Endothelial cell of umbilical vein (primary cell): ENCODE measurements around the gene RPEL1. TPM values are rescaled to one million over a fixed set of nuclear protein-coding genes. Genes with fewer than 3 reads are reported as not detected.
"Not testable (repeated sequence)": the region's sequence is repeated elsewhere in the genome, so short reads cannot be mapped to it uniquely, and the experiment has no call there.

Experiments
- BruUV-seq: library from RNA; stranded (reverse); fragments of 400-500 nt; replicated peaks from 2 replicates; lab custom pipeline; 2021; lab: Mats Ljungman, UMichigan
- CTCF ChIA-PET: fragments of 300-600, 350-600 bp; sonication (Branson Sonifier 250); formaldehyde crosslinking; loops from one replicate; lab custom pipeline; 2021; ENCODE audit warnings: antibody characterized with exemption, inconsistent platforms; lab: Charles Lee
- POLR2A ChIA-PET: fragments of 300-600, 350-600 bp; sonication (Branson Sonifier 250); formaldehyde crosslinking; loops from one replicate; lab custom pipeline; 2021; ENCODE audit warnings: antibody characterized with exemption, inconsistent platforms; lab: Charles Lee
- DNase-seq: peaks from one replicate; pipeline ENCODE4 v3.0.0-alpha.2; 2011; ENCODE audit warnings: low read depth, low spot score
- FAIRE-seq: peaks from 2 replicates; lab custom pipeline; 2011; peaks lifted over from hg19 to GRCh38; lab: Jason Lieb, UNC
- H2AFZ ChIP-seq: 2 replicates; pipeline ENCODE4 v1.6.0; 2012; ENCODE audit warnings: low read depth, low read length, control low read depth, inconsistent platforms
- H3K27ac ChIP-seq: 2 replicates; pipeline ENCODE4 v1.5.1; 2011; ENCODE audit warnings: low read depth, mild to moderate bottlenecking, control low read depth, low read length, moderate library complexity; ENCODE audit not compliant: insufficient read depth
- H3K27me3 ChIP-seq, 2 experiments: 2 replicates each; pipeline versions ENCODE4 v1.6.0 to v1.6.1; 2011; ENCODE audit warnings: low read length in 2 of 2, mixed read lengths in 1 of 2; ENCODE audit not compliant: control insufficient read depth in 2 of 2, insufficient read depth in 2 of 2
- H3K36me3 ChIP-seq, 2 experiments: 2 replicates in 1 of 2; 3 replicates in 1 of 2; pipeline ENCODE4 v1.5.1; 2011; ENCODE audit warnings: low read length in 2 of 2, mild to moderate bottlenecking in 1 of 2, moderate library complexity in 1 of 2; ENCODE audit not compliant: control insufficient read depth in 2 of 2, insufficient read depth in 2 of 2; ENCODE audit errors: extremely low read depth in 1 of 2
- H3K4me1 ChIP-seq: 3 replicates; pipeline ENCODE4 v1.5.1; 2011; ENCODE audit warnings: mild to moderate bottlenecking, low read length; ENCODE audit not compliant: control insufficient read depth, insufficient read depth; ENCODE audit errors: extremely low read depth
- H3K4me2 ChIP-seq: 2 replicates; pipeline ENCODE4 v1.6.1; 2011; ENCODE audit warnings: low read length, control low read depth, mixed read lengths; ENCODE audit not compliant: insufficient read depth
- H3K4me3 ChIP-seq, 3 experiments: fragments of 200-600 bp in 1 of 3; sonication (generic), shearing (Covaris generic) in 1 of 3; replicated peaks in 1 of 3; 2 replicates each; pipeline ENCODE4 v1.5.1; 2011 to 2016; ENCODE audit warnings: control low read depth in 3 of 3, low read length in 3 of 3, mild to moderate bottlenecking in 2 of 3, inconsistent platforms in 1 of 3, low read depth in 1 of 3, moderate library complexity in 1 of 3; ENCODE audit not compliant: insufficient read depth in 1 of 3
- H3K79me2 ChIP-seq: 2 replicates; pipeline ENCODE4 v1.6.0; 2012; ENCODE audit warnings: low read length, inconsistent platforms; ENCODE audit not compliant: control insufficient read depth, insufficient read depth
- H3K9ac ChIP-seq: replicated peaks from 2 replicates; pipeline ENCODE3; 2011; ENCODE audit warnings: low read length, control low read depth; ENCODE audit not compliant: insufficient read depth; ENCODE audit errors: extremely low read depth
- H3K9me1 ChIP-seq: replicated peaks from 3 replicates; pipeline ENCODE4 v1.6.0; 2011; ENCODE audit warnings: mild to moderate bottlenecking, low read length; ENCODE audit not compliant: control insufficient read depth, insufficient read depth; ENCODE audit errors: extremely low read depth
- H3K9me3 ChIP-seq: replicated peaks from 2 replicates; pipeline ENCODE4 v1.5.1; 2012; ENCODE audit warnings: low read length, inconsistent platforms; ENCODE audit not compliant: control insufficient read depth, insufficient read depth
- H4K20me1 ChIP-seq: replicated peaks from 2 replicates; pipeline ENCODE3; 2011; ENCODE audit warnings: mild to moderate bottlenecking, low read length; ENCODE audit not compliant: control insufficient read depth, insufficient read depth; ENCODE audit errors: extremely low read depth
- CTCF ChIP-seq, 2 donors: IDR thresholded peaks; 1 replicate in 1 of 2; 2 replicates in 1 of 2; pipeline ENCODE4 v1.5.1; 2011; ENCODE audit warnings: low read length in 2 of 2, mild to moderate bottlenecking in 2 of 2, moderate library complexity in 2 of 2, control low read depth in 1 of 2, inconsistent platforms in 1 of 2, low read depth in 1 of 2; ENCODE audit not compliant: insufficient read depth in 1 of 2; ENCODE audit errors: extremely low read depth in 1 of 2
- EZH2 ChIP-seq: IDR thresholded peaks from 2 replicates; pipeline ENCODE4 v1.6.1; 2012; ENCODE audit warnings: borderline replicate concordance, low read depth, mild to moderate bottlenecking, moderate library complexity, low read length, inconsistent platforms; ENCODE audit not compliant: severe bottlenecking
- FOS ChIP-seq: IDR thresholded peaks from 2 replicates; pipeline ENCODE4 v1.6.1; 2011; ENCODE audit warnings: mild to moderate bottlenecking, low read length, moderate library complexity, borderline replicate concordance; ENCODE audit not compliant: insufficient read depth
- GATA2 ChIP-seq: IDR thresholded peaks from 2 replicates; pipeline ENCODE4 v1.7.0; 2011; ENCODE audit warnings: low read depth, mild to moderate bottlenecking, moderate library complexity, mixed read lengths, low read length; ENCODE audit not compliant: insufficient read length, insufficient read depth
- JUN ChIP-seq: IDR thresholded peaks from 2 replicates; pipeline ENCODE4 v1.6.1; 2011; ENCODE audit warnings: borderline replicate concordance, low read depth; ENCODE audit not compliant: insufficient read length, insufficient read depth
- MAX ChIP-seq: IDR thresholded peaks from 2 replicates; pipeline ENCODE4 v1.6.1; 2011; ENCODE audit not compliant: insufficient read depth, insufficient read length
- MYC ChIP-seq: IDR thresholded peaks from one replicate; pipeline ENCODE4 v1.6.1; 2011; ENCODE audit warnings: mild to moderate bottlenecking, low read depth, low read length
- POLR2A ChIP-seq: IDR thresholded peaks from 2 replicates; pipeline ENCODE4 v1.6.1; 2012; ENCODE audit warnings: low read depth, mild to moderate bottlenecking, control low read depth, low read length
- POLR2AphosphoS5 ChIP-seq: IDR thresholded peaks from 2 replicates; pipeline ENCODE4 v1.6.1; 2012; ENCODE audit warnings: low read depth, mild to moderate bottlenecking, control low read depth, low read length, moderate library complexity; ENCODE audit not compliant: insufficient read depth
- dilution Hi-C: fragments of 300-500 bp; cut with MboI; formaldehyde crosslinking; loops from one replicate; pipeline ENCODE4 v1.15.0; 2019; ENCODE audit warnings: low sequenced_read_pairs; ENCODE audit not compliant: extremely low pct_ligation_motif_present
- intact Hi-C: fragments of 100-400 bp; cut with micrococcal nuclease; formaldehyde crosslinking; loops from one replicate; pipeline ENCODE4 v1.10.0; 2022
- polyA plus RNA-seq, 4 experiments: library from polyadenylated mRNA; depleted of rRNA in 3 of 4; stranded (reverse) in 3 of 4; unstranded in 1 of 4; fragments of >200 nt; gene quantifications; 2 replicates each; pipeline versions ENCODE4 v1.2.1 to v1.2.3, GENCODE V29; 2011 to 2012; ENCODE audit warnings: missing spikeins in 1 of 4
- total RNA-seq: library from RNA; stranded (reverse); gene quantifications from 2 replicates; pipeline ENCODE4 v1.2.3, GENCODE V29; 2021

RPEL1 gene
- total and polyA plus RNA-seq, 2 donors (not counting 3 experiments of a cell fraction or from before 2014, with no cell fraction given), result 0.04 TPM; not detected in 1

- H3K27ac ChIP-seq, H2AFZ ChIP-seq, H3K4me3 ChIP-seq, H4K20me1 ChIP-seq, DNase-seq, H3K9me1 ChIP-seq, H3K79me2 ChIP-seq, CTCF ChIA-PET, intact Hi-C loops, FAIRE-seq, H3K9me3 ChIP-seq, H3K9ac ChIP-seq, H3K27me3 ChIP-seq, dilution Hi-C loops, POLR2A ChIA-PET, H3K36me3 ChIP-seq, BruUV-seq, H3K4me1 ChIP-seq, H3K4me2 ChIP-seq: not testable (repeated sequence)
These were observed 39.0 kb upstream of the RPEL1 start for GRCh38 chr10:103206715-103207114.

GRCh38 chr10:103207141-103207540 lies 38.5 kb upstream of the RPEL1 start:
- H3K36me3 ChIP-seq, result no peaks in the 10 kb centered on the region
- DNase-seq (no peak), FAIRE-seq (no peak)
- no TSS peak for BruUV-seq
- H4K20me1 ChIP-seq, result no peaks in the 10 kb centered on the region
- H3K27me3 ChIP-seq, result no peaks in the 10 kb centered on the region
- TF ChIP-seq POLR2A, result no peak
- no peak for TF ChIP-seq CTCF (IDR thresholded peaks at IDR 0.05; ENCODE audit: extremely low read depth in 1 of 2, insufficient read depth in 1 of 2, low read depth in 1 of 2, low read length in 2 of 2)
- no peak for TF ChIP-seq GATA2
- no peak for TF ChIP-seq MYC
- TF ChIP-seq MAX, result no peak
- no peak for TF ChIP-seq FOS
- no peak for TF ChIP-seq POLR2AphosphoS5
- no peak for TF ChIP-seq JUN
- no peak for TF ChIP-seq EZH2
- no peaks in the 10 kb centered on the region for H3K9me3 ChIP-seq
- H3K4me1 ChIP-seq, result no peaks in the 10 kb centered on the region
- dilution Hi-C loops (no loop called here), intact Hi-C loops (no loop called here)
- ChIA-PET POLR2A (no interaction called here), CTCF (no interaction called here)
- no peak overlapping the region for H2AFZ ChIP-seq
- no peak overlapping the region for H3K4me2 ChIP-seq
- H3K4me3 ChIP-seq, result no peak overlapping the region
- H3K79me2 ChIP-seq, result no peaks in the 10 kb centered on the region
- no peaks in the 10 kb centered on the region for H3K9me1 ChIP-seq
- H3K9ac ChIP-seq, result no peak overlapping the region
- H3K27ac ChIP-seq, result no peak overlapping the region

GRCh38 chr10:103207643-103208042 lies 38.0 kb upstream of the RPEL1 start:
- H3K9me3 ChIP-seq, H2AFZ ChIP-seq, DNase-seq, H3K27me3 ChIP-seq, H3K4me1 ChIP-seq, H4K20me1 ChIP-seq, H3K27ac ChIP-seq, BruUV-seq, intact Hi-C loops, dilution Hi-C loops, H3K36me3 ChIP-seq, H3K4me3 ChIP-seq, H3K4me2 ChIP-seq, H3K9ac ChIP-seq, H3K79me2 ChIP-seq, CTCF ChIA-PET, H3K9me1 ChIP-seq, FAIRE-seq, POLR2A ChIA-PET: not testable (repeated sequence)
